ENCODE results near the gene AUNIP.
A peak's percentile ranks its signal among the peaks of the same experiment; 100 is the strongest.

The AUNIP gene

GRCh38 chr1:25795946-25796810 is 63.1 kb downstream of the AUNIP start:
- Histone ChIP-seq H3K27ac (no peak overlapping the region), H3K4me3 (ENCODE audit: low read depth, low read length) (no peak overlapping the region), H2AFZ (peak overlapping the region; percentile 61), H3K4me1 (no peaks in the 10 kb centered on the region), H3K9me3 (ENCODE audit: control insufficient read depth, low read length) (no peaks in the 10 kb centered on the region), H3K9ac (no peak overlapping the region), H3K79me2 (no peaks in the 10 kb centered on the region), H3K27me3 (ENCODE audit: control insufficient read depth, insufficient read depth, low read length) (no peaks in the 10 kb centered on the region), H3K4me2 (ENCODE audit: low read length) (peak overlapping the region; percentile 10), H3K36me3 (ENCODE audit: control insufficient read depth, insufficient read depth, low read length) (no peaks in the 10 kb centered on the region)
- no peak for TF ChIP-seq CTCF (IDR thresholded peaks at IDR 0.05)

- Histone ChIP-seq H3K4me1 (no peaks in the 10 kb centered on the region), H3K27me3 (ENCODE audit: control insufficient read depth, insufficient read depth, low read length) (no peaks in the 10 kb centered on the region), H3K27ac (no peak overlapping the region), H3K9ac (no peak overlapping the region), H3K79me2 (no peaks in the 10 kb centered on the region), H2AFZ (no peak overlapping the region), H3K4me3 (ENCODE audit: low read depth, low read length) (no peak overlapping the region), H3K4me2 (ENCODE audit: low read length) (no peak overlapping the region), H3K36me3 (ENCODE audit: control insufficient read depth, insufficient read depth, low read length) (no peaks in the 10 kb centered on the region), H3K9me3 (ENCODE audit: control insufficient read depth, low read length) (no peaks in the 10 kb centered on the region)
- TF ChIP-seq CTCF (IDR thresholded peaks at IDR 0.05), result no peak
These were observed 64.0 kb downstream of the AUNIP start for GRCh38 chr1:25795211-25795610.

GRCh38 chr1:25794325-25794724 is 64.9 kb downstream of the AUNIP start:
- no peak overlapping the region for H3K4me2 ChIP-seq (ENCODE audit: low read length)
- no peak overlapping the region for H3K4me3 ChIP-seq (ENCODE audit: low read depth, low read length)
- no peaks in the 10 kb centered on the region for H3K36me3 ChIP-seq (ENCODE audit: control insufficient read depth, insufficient read depth, low read length)
- no peaks in the 10 kb centered on the region for H3K9me3 ChIP-seq (ENCODE audit: control insufficient read depth, low read length)
- no peaks in the 10 kb centered on the region for H3K4me1 ChIP-seq
- no peaks in the 10 kb centered on the region for H3K27me3 ChIP-seq (ENCODE audit: control insufficient read depth, insufficient read depth, low read length)
- no peak overlapping the region for H2AFZ ChIP-seq
- no peaks in the 10 kb centered on the region for H3K79me2 ChIP-seq
- TF ChIP-seq CTCF (IDR thresholded peaks at IDR 0.05), result no peak
- H3K27ac ChIP-seq, result no peak overlapping the region
- no peak overlapping the region for H3K9ac ChIP-seq

- no peaks in the 10 kb centered on the region for H3K4me1 ChIP-seq
- no peaks in the 10 kb centered on the region for H3K79me2 ChIP-seq
- H3K27ac ChIP-seq, result no peak overlapping the region
- H3K4me3 ChIP-seq (ENCODE audit: low read depth, low read length), result no peak overlapping the region
- H3K9ac ChIP-seq, result no peak overlapping the region
- H2AFZ ChIP-seq, result no peak overlapping the region
- no peaks in the 10 kb centered on the region for H3K36me3 ChIP-seq (ENCODE audit: control insufficient read depth, insufficient read depth, low read length)
- H3K4me2 ChIP-seq (ENCODE audit: low read length), result no peak overlapping the region
- no peak for TF ChIP-seq CTCF (IDR thresholded peaks at IDR 0.05)
- H3K9me3 ChIP-seq (ENCODE audit: control insufficient read depth, low read length), result no peaks in the 10 kb centered on the region
- H3K27me3 ChIP-seq (ENCODE audit: control insufficient read depth, insufficient read depth, low read length), result no peaks in the 10 kb centered on the region
These were observed 65.6 kb downstream of the AUNIP start for GRCh38 chr1:25793585-25794170.

Data from parathyroid adenoma (tissue), 2 donors.